A673 (cell line): ENCODE measurements around the gene GBX1.

Experiments
- CTCF ChIP-seq: fragments of 300-800, 200-600 bp; sonication (generic); conservative IDR thresholded peaks from 2 replicates; pipeline ENCODE4 v1.5.1; 2017; ENCODE audit warnings: low read depth, mild to moderate bottlenecking, antibody characterized with exemption, low read length, moderate library complexity, mixed read lengths
- EZH2 ChIP-seq: fragments of 200-600 bp; sonication (generic); IDR thresholded peaks from 2 replicates; pipeline ENCODE4 v1.6.1; 2017; ENCODE audit warnings: borderline replicate concordance, low read depth, mild to moderate bottlenecking, mixed read lengths, antibody characterized with exemption, low read length; ENCODE audit not compliant: poor library complexity, severe bottlenecking

GRCh38 chr7:151166629-151167196 lies 781 bp downstream of the GBX1 start:
- TF ChIP-seq CTCF (no peak), EZH2 (peak; percentile 96)
